ENCODE data around the gene SLC25A22.
A peak's percentile ranks its signal among the peaks of the same experiment; 100 is the strongest.

- TF ChIP-seq CTCF (IDR thresholded peaks at IDR 0.05) (no peak), POLR2A (IDR thresholded peaks at IDR 0.05) (peak; percentile 39), POLR2AphosphoS5 (IDR thresholded peaks at IDR 0.05) (no peak)
Observed at GRCh38 chr11:833114-833791, 35.2 kb upstream of the SLC25A22 start.

All from prostate gland (tissue), 2 donors.